ENCODE results near the gene HNRNPC. TPM values are rescaled to one million over a fixed set of nuclear protein-coding genes. Genes with fewer than 3 reads are reported as not detected.

Gene HNRNPC
- total RNA-seq, 1 donor from 2014 or later: 601 TPM

DNA sequence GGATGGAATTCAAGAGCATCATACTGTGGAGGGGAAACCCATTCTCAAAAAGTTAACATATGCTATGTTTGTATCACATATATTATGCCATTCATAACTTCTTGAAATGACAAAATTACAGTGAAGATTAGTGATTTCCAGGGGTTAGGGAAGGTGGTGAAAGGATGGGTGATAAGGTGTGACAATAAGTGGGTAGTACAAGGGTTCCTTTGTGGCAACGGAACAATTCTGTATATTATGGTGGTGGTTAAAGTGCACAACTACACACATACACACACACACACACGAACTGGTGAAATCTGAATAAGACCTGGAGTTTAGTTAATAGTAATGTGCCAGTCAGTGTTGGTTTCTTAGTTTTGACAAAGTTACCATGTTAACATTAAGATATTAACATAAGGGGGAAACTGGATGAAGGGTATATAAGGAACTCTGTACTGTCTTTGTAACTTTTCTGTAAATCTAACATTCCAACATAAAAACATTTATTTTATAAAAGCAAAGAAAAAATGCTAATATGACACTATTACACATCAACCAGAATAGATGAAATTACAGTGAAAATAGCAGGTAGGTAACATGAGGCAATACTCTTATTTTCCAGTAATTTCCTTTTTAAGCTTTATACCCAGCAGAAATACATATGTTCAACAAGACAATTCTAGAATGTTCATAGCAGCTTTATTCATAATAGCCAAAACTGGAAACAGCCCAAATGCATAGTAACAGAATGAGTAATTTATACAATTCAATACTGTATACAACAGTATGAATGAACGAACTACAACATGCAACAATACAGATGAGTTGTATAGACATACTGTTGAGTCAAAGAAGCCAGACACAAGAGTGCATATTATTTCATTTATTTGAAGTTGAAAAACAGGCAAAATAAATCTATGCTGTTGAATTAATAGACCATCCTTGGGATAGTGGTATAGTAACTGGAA is 69.4 kb downstream of the HNRNPC start:
- peaks cover 24% of the 10 kb centered on the region for H3K36me3 Mint-ChIP-seq (ENCODE audit: low read depth, unreplicated experiment)
- TF ChIP-seq CTCF (IDR thresholded peaks at IDR 0.05; ENCODE audit: unreplicated experiment): no peak
- H3K4me3 Mint-ChIP-seq (ENCODE audit: unreplicated experiment): no peak overlapping the region
- H3K27ac Mint-ChIP-seq (ENCODE audit: unreplicated experiment): peak overlapping the region; percentile 16
- DNase-seq (ENCODE audit: low spot score): no peak
- H3K9me3 Mint-ChIP-seq (ENCODE audit: unreplicated experiment): no peaks in the 10 kb centered on the region
- H3K27me3 Mint-ChIP-seq (ENCODE audit: unreplicated experiment): peaks cover 9% of the 10 kb centered on the region
- H3K4me1 Mint-ChIP-seq (ENCODE audit: unreplicated experiment): peaks cover 15% of the 10 kb centered on the region

- no peak overlapping the region for H3K27ac Mint-ChIP-seq (ENCODE audit: unreplicated experiment)
- H3K27me3 Mint-ChIP-seq (ENCODE audit: unreplicated experiment): peaks cover 4% of the 10 kb centered on the region
- DNase-seq (ENCODE audit: low spot score): no peak
- H3K36me3 Mint-ChIP-seq (ENCODE audit: low read depth, unreplicated experiment): peaks cover 3% of the 10 kb centered on the region
- H3K4me3 Mint-ChIP-seq (ENCODE audit: unreplicated experiment): no peak overlapping the region
- no peaks in the 10 kb centered on the region for H3K9me3 Mint-ChIP-seq (ENCODE audit: unreplicated experiment)
- H3K4me1 Mint-ChIP-seq (ENCODE audit: unreplicated experiment): peaks cover 6% of the 10 kb centered on the region
- TF ChIP-seq CTCF (IDR thresholded peaks at IDR 0.05; ENCODE audit: unreplicated experiment): no peak
Observed at GRCh38 chr14:21197418-21198205, 71.6 kb downstream of the HNRNPC start.

GRCh38 chr14:21194597-21194996 is 74.6 kb downstream of the HNRNPC start:
- no peaks in the 10 kb centered on the region for H3K36me3 Mint-ChIP-seq (ENCODE audit: low read depth, unreplicated experiment)
- DNase-seq (ENCODE audit: low spot score): no peak
- H3K9me3 Mint-ChIP-seq (ENCODE audit: unreplicated experiment): no peaks in the 10 kb centered on the region
- no peak for TF ChIP-seq CTCF (IDR thresholded peaks at IDR 0.05; ENCODE audit: unreplicated experiment)
- H3K4me3 Mint-ChIP-seq (ENCODE audit: unreplicated experiment): no peak overlapping the region
- no peak overlapping the region for H3K27ac Mint-ChIP-seq (ENCODE audit: unreplicated experiment)
- no peaks in the 10 kb centered on the region for H3K27me3 Mint-ChIP-seq (ENCODE audit: unreplicated experiment)
- peaks cover 6% of the 10 kb centered on the region for H3K4me1 Mint-ChIP-seq (ENCODE audit: unreplicated experiment)

DNA sequence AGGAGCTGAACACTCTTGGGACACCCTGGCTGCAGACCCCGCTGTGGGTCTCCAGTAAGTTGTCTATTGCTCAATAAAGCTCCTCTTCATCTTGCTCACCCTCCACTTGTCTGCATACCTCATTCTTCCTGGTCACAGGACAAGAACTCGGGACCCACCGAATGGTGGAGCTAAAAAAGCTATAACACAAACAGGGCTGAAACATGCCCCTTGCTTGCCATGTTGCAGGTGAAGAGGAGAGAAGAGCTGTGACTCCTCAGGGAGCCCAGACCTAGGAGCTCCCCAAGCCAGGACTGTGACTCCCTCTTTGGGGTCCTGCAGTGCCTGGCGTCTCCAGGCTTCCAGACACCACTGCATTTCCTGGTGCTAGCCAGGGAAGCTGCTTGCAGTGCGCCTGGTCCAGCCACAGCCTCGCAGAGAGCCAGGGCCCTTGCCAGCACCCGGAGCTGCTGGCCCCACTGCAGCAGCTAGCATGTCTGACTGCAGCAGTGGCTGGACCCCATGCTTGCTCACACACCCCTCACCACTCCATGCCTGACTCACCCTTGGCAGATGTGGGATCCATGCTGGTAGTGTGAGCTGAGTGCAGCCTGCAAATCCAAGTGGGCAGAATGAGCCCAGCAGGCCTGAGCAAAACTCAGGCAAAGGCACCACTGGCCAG is 76.2 kb downstream of the HNRNPC start:
- Mint-ChIP-seq H3K27me3 (ENCODE audit: unreplicated experiment) (no peaks in the 10 kb centered on the region), H3K9me3 (ENCODE audit: unreplicated experiment) (no peaks in the 10 kb centered on the region), H3K27ac (ENCODE audit: unreplicated experiment) (no peak overlapping the region), H3K36me3 (ENCODE audit: low read depth, unreplicated experiment) (no peaks in the 10 kb centered on the region), H3K4me3 (ENCODE audit: unreplicated experiment) (no peak overlapping the region), H3K4me1 (ENCODE audit: unreplicated experiment) (peaks cover 6% of the 10 kb centered on the region)
- no peak for DNase-seq (ENCODE audit: low spot score)
- TF ChIP-seq CTCF (IDR thresholded peaks at IDR 0.05; ENCODE audit: unreplicated experiment): no peak

Measured in endothelial cell (in vitro differentiated cells).